Parathyroid adenoma (tissue), 2 donors: Measurements from ENCODE around the gene TCF23.

Experiments used
- H2AFZ ChIP-seq: fragments of 300-600 bp; sonication (generic); one replicate; pipeline ENCODE4 v1.7.0; 2017; ENCODE audit warnings: antibody characterized with exemption, mild to moderate bottlenecking
- H3K27ac ChIP-seq: fragments of 300-600 bp; sonication (generic); one replicate; pipeline ENCODE4 v1.7.0; 2017
- H3K27me3 ChIP-seq: fragments of 300-600 bp; sonication (generic); one replicate; pipeline ENCODE4 v1.7.0; 2017; ENCODE audit warnings: low read length; ENCODE audit not compliant: control insufficient read depth, insufficient read depth
- H3K36me3 ChIP-seq: fragments of 300-600 bp; sonication (generic); one replicate; pipeline ENCODE4 v1.7.0; 2017; ENCODE audit warnings: low read length; ENCODE audit not compliant: control insufficient read depth, insufficient read depth
- H3K4me1 ChIP-seq: fragments of 300-600 bp; sonication (generic); one replicate; pipeline ENCODE4 v1.7.0; 2017; ENCODE audit warnings: control low read depth
- H3K4me2 ChIP-seq: fragments of 300-600 bp; sonication (generic); one replicate; pipeline ENCODE4 v1.7.0; 2017; ENCODE audit warnings: low read length
- H3K4me3 ChIP-seq: fragments of 300-600 bp; sonication (generic); one replicate; pipeline ENCODE4 v1.7.0; 2017; ENCODE audit warnings: low read depth, low read length
- H3K79me2 ChIP-seq: fragments of 300-600 bp; sonication (generic); one replicate; pipeline ENCODE4 v1.7.0; 2017; ENCODE audit warnings: control low read depth
- H3K9ac ChIP-seq: fragments of 300-600 bp; sonication (generic); one replicate; pipeline ENCODE4 v1.7.0; 2017; ENCODE audit warnings: mild to moderate bottlenecking
- H3K9me3 ChIP-seq: fragments of 300-600 bp; sonication (generic); one replicate; pipeline ENCODE4 v1.7.0; 2017; ENCODE audit warnings: low read length; ENCODE audit not compliant: control insufficient read depth
- CTCF ChIP-seq: fragments of 300-600 bp; sonication (generic); IDR thresholded peaks from one replicate; pipeline ENCODE4 v1.7.0; 2017; ENCODE audit warnings: antibody characterized with exemption, mild to moderate bottlenecking
- donor health status: primary hyperparathyroidism.

The TCF23 gene

DNA sequence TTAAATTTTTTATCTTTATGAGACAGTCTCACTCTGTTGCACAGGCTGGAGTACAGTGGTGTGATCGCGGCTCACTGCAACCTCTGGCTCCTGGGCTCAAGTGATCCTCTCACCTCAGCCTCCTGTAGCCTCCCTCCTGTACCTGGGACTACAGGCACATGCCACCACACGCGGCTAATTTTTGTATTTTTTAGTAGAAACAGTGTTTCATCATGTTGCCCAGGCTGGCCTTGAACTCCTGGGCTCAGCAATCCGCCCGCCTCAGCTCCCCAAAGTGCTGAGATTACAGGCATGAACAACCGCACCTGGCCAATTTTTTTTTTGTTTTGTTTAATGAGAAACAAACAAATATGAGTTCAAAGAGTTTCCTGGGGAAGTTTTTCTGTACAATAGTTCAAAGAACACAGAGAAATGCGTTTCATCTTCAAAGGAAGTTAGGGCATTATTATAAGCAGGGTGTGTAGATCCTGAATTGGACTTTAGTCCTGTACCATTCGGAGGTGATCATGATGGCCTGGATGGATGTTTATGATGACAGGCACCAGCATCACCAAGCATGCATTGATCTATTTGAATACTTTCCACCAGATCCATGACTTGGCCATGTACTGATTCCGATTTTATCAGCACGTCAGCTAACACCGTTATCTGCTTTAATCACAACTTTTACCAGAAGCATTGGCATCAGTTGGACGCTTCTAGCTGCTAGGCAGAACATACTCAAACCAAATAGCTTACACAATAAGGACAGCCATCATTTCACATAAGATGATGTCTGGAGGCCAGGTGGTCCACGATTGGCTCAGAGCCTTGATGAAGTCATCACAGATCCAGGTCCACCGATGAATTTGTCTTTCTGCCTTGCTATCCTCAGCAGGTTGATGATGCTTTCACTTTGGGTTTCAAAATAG is 28.9 kb downstream of the TCF23 start:
- H2AFZ ChIP-seq, result no peak overlapping the region
- no peaks in the 10 kb centered on the region for H3K36me3 ChIP-seq
- no peak for TF ChIP-seq CTCF
- H3K27ac ChIP-seq, result no peak overlapping the region
- H3K4me1 ChIP-seq, result peaks cover 4% of the 10 kb centered on the region
- H3K9ac ChIP-seq, result no peak overlapping the region
- no peak overlapping the region for H3K4me2 ChIP-seq
- no peaks in the 10 kb centered on the region for H3K9me3 ChIP-seq
- H3K4me3 ChIP-seq, result no peak overlapping the region
- no peaks in the 10 kb centered on the region for H3K79me2 ChIP-seq
- no peaks in the 10 kb centered on the region for H3K27me3 ChIP-seq

GRCh38 chr2:27178469-27178868 is 29.7 kb downstream of the TCF23 start:
- H3K4me3 ChIP-seq, result no peak overlapping the region
- H2AFZ ChIP-seq, result no peak overlapping the region
- no peaks in the 10 kb centered on the region for H3K36me3 ChIP-seq
- H3K27me3 ChIP-seq, result no peaks in the 10 kb centered on the region
- H3K27ac ChIP-seq, result no peak overlapping the region
- no peak for TF ChIP-seq CTCF
- H3K9ac ChIP-seq, result no peak overlapping the region
- H3K79me2 ChIP-seq, result no peaks in the 10 kb centered on the region
- peaks cover 4% of the 10 kb centered on the region for H3K4me1 ChIP-seq
- H3K9me3 ChIP-seq, result no peaks in the 10 kb centered on the region
- no peak overlapping the region for H3K4me2 ChIP-seq

- no peak overlapping the region for H3K4me2 ChIP-seq
- H3K36me3 ChIP-seq, result no peaks in the 10 kb centered on the region
- H3K9me3 ChIP-seq, result no peaks in the 10 kb centered on the region
- no peak overlapping the region for H3K27ac ChIP-seq
- H3K4me3 ChIP-seq, result no peak overlapping the region
- H3K9ac ChIP-seq, result no peak overlapping the region
- TF ChIP-seq CTCF, result no peak
- no peak overlapping the region for H2AFZ ChIP-seq
- no peaks in the 10 kb centered on the region for H3K79me2 ChIP-seq
- peaks cover 4% of the 10 kb centered on the region for H3K4me1 ChIP-seq
- no peaks in the 10 kb centered on the region for H3K27me3 ChIP-seq
Measured at GRCh38 chr2:27179344-27180000, 30.7 kb downstream of the TCF23 start.

DNA sequence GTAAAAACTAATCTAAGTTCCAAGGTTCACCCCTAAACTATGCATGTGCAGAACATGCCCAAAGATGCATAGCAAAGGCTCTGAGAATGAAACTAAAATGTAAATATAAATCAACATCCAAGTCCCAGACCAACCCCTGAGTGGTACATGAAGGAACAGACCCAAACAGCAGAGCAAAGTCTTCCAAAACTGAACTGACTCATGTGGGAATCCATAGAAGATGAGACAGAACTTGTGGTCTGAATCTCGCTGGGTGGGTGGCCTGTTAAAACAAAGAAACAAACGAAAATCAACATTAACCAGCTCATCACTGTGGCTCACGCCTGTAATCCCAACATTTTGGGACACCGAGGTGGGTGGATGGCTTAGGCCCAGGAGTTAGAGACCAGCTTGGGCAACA is 33.5 kb downstream of the TCF23 start:
- no peak overlapping the region for H3K4me3 ChIP-seq
- no peak overlapping the region for H3K4me2 ChIP-seq

More for the DNA sequence above, 33.5 kb downstream of the TCF23 start:
- Histone ChIP-seq H2AFZ (no peak overlapping the region), H3K4me1 (peaks cover 4% of the 10 kb centered on the region), H3K36me3 (no peaks in the 10 kb centered on the region), H3K27me3 (no peaks in the 10 kb centered on the region), H3K27ac (no peak overlapping the region), H3K9me3 (no peaks in the 10 kb centered on the region), H3K79me2 (no peaks in the 10 kb centered on the region), H3K9ac (no peak overlapping the region)
- TF ChIP-seq CTCF, result no peak
